AG04450 (cell line): ENCODE measurements around the gene SIPA1L3. TPM values are rescaled to one million over a fixed set of nuclear protein-coding genes. Genes with fewer than 3 reads are reported as not detected.

Experiments used
- CTCF ChIA-PET: fragments of 300-600, 350-600 bp; formaldehyde crosslinking; extraction: SDS; loops from one replicate; lab custom pipeline; 2022; ENCODE audit warnings: antibody characterized with exemption, inconsistent platforms; lab: Charles Lee
- POLR2A ChIA-PET: fragments of 350-600 bp; formaldehyde crosslinking; extraction: SDS; loops from one replicate; lab custom pipeline; 2021; ENCODE audit warnings: antibody characterized with exemption, inconsistent platforms; lab: Yijun Ruan, JAX
- DNase-seq: peaks from one replicate; pipeline ENCODE4 v3.0.0-alpha.2; 2011; ENCODE audit warnings: low read depth, low spot score
- H3K27ac ChIP-seq: one replicate; pipeline ENCODE4 v1.5.1; 2012; ENCODE audit warnings: low read depth, low read length, control low read depth
- H3K27me3 ChIP-seq: one replicate; pipeline ENCODE4 v1.6.0; 2012; ENCODE audit warnings: low read length; ENCODE audit not compliant: control insufficient read depth, insufficient read depth
- H3K4me3 ChIP-seq: 2 replicates; pipeline ENCODE4 v1.5.1; 2011; ENCODE audit warnings: mild to moderate bottlenecking, low read depth, low read length, control low read depth
- H3K9me3 ChIP-seq: 2 replicates; pipeline ENCODE4 v1.5.1; 2012; ENCODE audit warnings: low read length; ENCODE audit not compliant: control insufficient read depth, insufficient read depth
- CTCF ChIP-seq: IDR thresholded peaks from 2 replicates; pipeline ENCODE4 v1.5.1; 2011; ENCODE audit warnings: low read depth, low read length, control low read depth, inconsistent platforms
- polyA plus RNA-seq: library from polyadenylated mRNA; depleted of rRNA; stranded (reverse); fragments of >200 nt; gene quantifications from 2 replicates; pipeline ENCODE4 v1.2.3, GENCODE V29; 2011

SIPA1L3 gene
- polyA plus RNA-seq, 1 experiment: 4.9 TPM

DNA sequence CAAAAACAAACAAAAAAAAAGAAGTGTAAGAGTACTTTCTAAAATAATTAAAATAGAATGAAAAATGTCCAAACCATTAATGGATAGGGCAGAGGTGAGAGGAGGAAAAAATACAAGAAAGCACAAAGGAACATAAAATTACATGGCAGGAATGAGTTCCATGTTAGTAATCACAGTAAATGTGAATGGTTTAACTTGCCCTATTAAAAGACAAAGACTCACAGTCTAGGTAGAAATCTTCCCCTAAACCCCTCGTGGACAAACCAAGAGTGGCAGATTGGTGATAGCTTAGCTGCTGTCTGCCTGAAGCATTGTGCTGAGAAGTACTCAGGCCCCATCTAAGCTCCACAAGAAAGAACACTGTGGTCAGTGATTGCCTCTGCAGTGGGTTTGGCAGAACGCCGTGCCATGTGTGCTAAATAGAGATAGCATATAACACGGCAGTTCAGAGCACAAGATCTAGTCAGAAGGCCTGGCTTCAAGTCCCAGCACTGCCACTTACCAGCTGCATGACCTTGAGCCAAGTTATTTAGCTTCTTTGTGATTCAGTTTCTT lies 213.5 kb downstream of the SIPA1L3 start:
- DNase-seq: no peak
- Histone ChIP-seq H3K27me3 (no peaks in the 10 kb centered on the region), H3K27ac (no peak overlapping the region), H3K4me3 (no peak overlapping the region), H3K9me3 (peaks cover 5% of the 10 kb centered on the region)
- CTCF ChIA-PET: interaction anchor here (0.5 to 1.5 kb wide), 3 partner anchors 15 to 221 kb away, joined by 4 to 7 read pairs (median 6); no protein-coding TSS in a partner anchor
- no peak for TF ChIP-seq CTCF
- POLR2A ChIA-PET: interaction anchor here (0.6 kb wide), 1 partner anchor 55 kb away, joined by 3 read pairs; no protein-coding TSS in a partner anchor

GRCh38 chr19:38122402-38123093 lies 215.5 kb downstream of the SIPA1L3 start:
- POLR2A ChIA-PET: no interaction called here
- no peak overlapping the region for H3K4me3 ChIP-seq
- peaks cover 5% of the 10 kb centered on the region for H3K9me3 ChIP-seq
- H3K27me3 ChIP-seq: no peaks in the 10 kb centered on the region
- H3K27ac ChIP-seq: no peak overlapping the region
- CTCF ChIA-PET: no interaction called here
- no peak for DNase-seq
- no peak for TF ChIP-seq CTCF

- TF ChIP-seq CTCF: no peak
- no peak overlapping the region for H3K4me3 ChIP-seq
- ChIA-PET CTCF (no interaction called here), POLR2A (no interaction called here)
- no peaks in the 10 kb centered on the region for H3K27me3 ChIP-seq
- DNase-seq: no peak
- no peak overlapping the region for H3K27ac ChIP-seq
- H3K9me3 ChIP-seq: no peaks in the 10 kb centered on the region
Measured at GRCh38 chr19:38125238-38125637, 218.2 kb downstream of the SIPA1L3 start.

- POLR2A ChIA-PET: interaction anchor here (0.6 kb wide), 1 partner anchor 229 kb away, joined by 8 read pairs; no protein-coding TSS in a partner anchor
- no peak for TF ChIP-seq CTCF
- Histone ChIP-seq H3K9me3 (no peaks in the 10 kb centered on the region), H3K27me3 (no peaks in the 10 kb centered on the region), H3K4me3 (no peak overlapping the region), H3K27ac (no peak overlapping the region)
- CTCF ChIA-PET: no interaction called here
- no peak for DNase-seq
Measured at GRCh38 chr19:38130399-38130798, 223.4 kb downstream of the SIPA1L3 start.

- CTCF ChIA-PET: interaction anchor here (2.0 to 3.1 kb wide), 2 partner anchors 9 to 11 kb away, joined by 13 to 15 read pairs; no protein-coding TSS in a partner anchor
- TF ChIP-seq CTCF: no peak
- Histone ChIP-seq H3K27ac (no peak overlapping the region), H3K4me3 (no peak overlapping the region), H3K9me3 (no peaks in the 10 kb centered on the region), H3K27me3 (no peaks in the 10 kb centered on the region)
- DNase-seq: no peak
- POLR2A ChIA-PET: interaction anchor here (0.7 to 1.1 kb wide), 2 partner anchors 502 to 626 kb away, joined by 4 read pairs; partner anchors contain the start of gene ZNF793
Measured at GRCh38 chr19:38132781-38133180, 225.8 kb downstream of the SIPA1L3 start.
